ENCODE measurements around the gene CDC42BPA.

CDC42BPA gene

GRCh38 chr1:227335242-227336020 lies 17.1 kb upstream of the CDC42BPA start:
- no peak for DNase-seq

- DNase-seq, result no peak
These were observed 15.1 kb upstream of the CDC42BPA start for GRCh38 chr1:227333423-227333822.

GRCh38 chr1:227330279-227331076 lies 12.2 kb upstream of the CDC42BPA start:
- no peak for DNase-seq

GRCh38 chr1:227328405-227329019 lies 10.2 kb upstream of the CDC42BPA start:
- no peak for DNase-seq

- DNase-seq, result no peak
These were observed 6.9 kb upstream of the CDC42BPA start for GRCh38 chr1:227325156-227325555.

- no peak for DNase-seq
These were observed 5.6 kb upstream of the CDC42BPA start for GRCh38 chr1:227323967-227324268.

GRCh38 chr1:227323171-227323966 lies 5.1 kb upstream of the CDC42BPA start:
- DNase-seq, result no peak

- DNase-seq, result no peak
These were observed 4.1 kb upstream of the CDC42BPA start for GRCh38 chr1:227322376-227322775.

- no peak for DNase-seq
These were observed 2.7 kb upstream of the CDC42BPA start for GRCh38 chr1:227321035-227321434.

GRCh38 chr1:227320476-227320875 lies 2.2 kb upstream of the CDC42BPA start:
- no peak for DNase-seq

GRCh38 chr1:227318853-227319607 lies 738 bp upstream of the CDC42BPA start:
- peak; percentile 56 for DNase-seq

GRCh38 chr1:227317523-227318015 lies 723 bp downstream of the CDC42BPA start:
- DNase-seq, result peak; percentile 48

GRCh38 chr1:227317011-227317451 lies 1.3 kb downstream of the CDC42BPA start:
- DNase-seq, result no peak

- no peak for DNase-seq
These were observed 1.8 kb downstream of the CDC42BPA start for GRCh38 chr1:227316456-227316855.

- DNase-seq, result peak; percentile 26
These were observed 2.5 kb downstream of the CDC42BPA start for GRCh38 chr1:227315629-227316346.

GRCh38 chr1:227314014-227314848 lies 4.1 kb downstream of the CDC42BPA start:
- DNase-seq, result no peak

GRCh38 chr1:227312361-227313025 lies 5.8 kb downstream of the CDC42BPA start:
- DNase-seq, result no peak

GRCh38 chr1:227311389-227312001 lies 6.8 kb downstream of the CDC42BPA start:
- no peak for DNase-seq
